Naive B cell (primary cell): Measurements from ENCODE around the gene ZBTB14. TPM values are rescaled to one million over a fixed set of nuclear protein-coding genes. Genes with fewer than 3 reads are reported as not detected.
A peak's percentile ranks its signal among the peaks of the same experiment; 100 is the strongest.

ENCODE experiments used
- ATAC-seq, 2 donors: fragments of 150-1000 bp; cut with Tn5 transposase; 2 replicates each; pipeline ENCODE4 v1.10.0; 2021; ENCODE audit warnings: low read depth in 2 of 2, mild to moderate bottlenecking in 2 of 2, moderate library complexity in 2 of 2
- DNase-seq: peaks from one replicate; pipeline ENCODE4 v3.0.0; 2022
- H3K27ac Mint-ChIP-seq, 6 donors: one replicate each; pipeline ENCODE4 v1.8.0; 2020 to 2022; ENCODE audit warnings: mild to moderate bottlenecking in 6 of 6, mixed read lengths in 6 of 6, moderate library complexity in 5 of 6, inconsistent platforms in 2 of 6
- H3K27me3 Mint-ChIP-seq, 3 donors: one replicate each; pipeline ENCODE4 v1.8.0; 2021 to 2022; ENCODE audit warnings: mixed read lengths in 3 of 3, mild to moderate bottlenecking in 1 of 3
- H3K36me3 Mint-ChIP-seq, 2 donors: one replicate each; pipeline ENCODE4 v1.8.0; 2020 to 2022; ENCODE audit warnings: mixed read lengths in 2 of 2, inconsistent platforms in 1 of 2, mild to moderate bottlenecking in 1 of 2
- H3K4me1 Mint-ChIP-seq, 3 donors: one replicate each; pipeline ENCODE4 v1.8.0; 2020 to 2022; ENCODE audit warnings: mixed read lengths in 3 of 3, inconsistent platforms in 1 of 3, mild to moderate bottlenecking in 1 of 3, moderate library complexity in 1 of 3
- H3K4me3 Mint-ChIP-seq, 8 donors: one replicate each; pipeline ENCODE4 v1.8.0; 2020 to 2022; ENCODE audit warnings: mild to moderate bottlenecking in 8 of 8, mixed read lengths in 8 of 8, moderate library complexity in 8 of 8, inconsistent platforms in 2 of 8
- H3K9me3 Mint-ChIP-seq, 7 donors: one replicate each; pipeline ENCODE4 v1.8.0; 2020 to 2022; ENCODE audit warnings: mixed read lengths in 7 of 7, mild to moderate bottlenecking in 5 of 7, inconsistent platforms in 2 of 7, moderate library complexity in 1 of 7
- polyA plus RNA-seq, 6 donors: library from polyadenylated mRNA; unstranded; fragments of 300-500 nt; fragmentation: Illumina TruSeq; gene quantifications; one replicate each; pipeline ENCODE4 v1.2.3, GENCODE V29; 2021; ENCODE audit warnings: low read depth in 6 of 6

The ZBTB14 gene, protein sequence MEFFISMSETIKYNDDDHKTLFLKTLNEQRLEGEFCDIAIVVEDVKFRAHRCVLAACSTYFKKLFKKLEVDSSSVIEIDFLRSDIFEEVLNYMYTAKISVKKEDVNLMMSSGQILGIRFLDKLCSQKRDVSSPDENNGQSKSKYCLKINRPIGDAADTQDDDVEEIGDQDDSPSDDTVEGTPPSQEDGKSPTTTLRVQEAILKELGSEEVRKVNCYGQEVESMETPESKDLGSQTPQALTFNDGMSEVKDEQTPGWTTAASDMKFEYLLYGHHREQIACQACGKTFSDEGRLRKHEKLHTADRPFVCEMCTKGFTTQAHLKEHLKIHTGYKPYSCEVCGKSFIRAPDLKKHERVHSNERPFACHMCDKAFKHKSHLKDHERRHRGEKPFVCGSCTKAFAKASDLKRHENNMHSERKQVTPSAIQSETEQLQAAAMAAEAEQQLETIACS
- 10 to 100 TPM in 5 of 6 donors, 1 to 10 TPM in 1; 9.8 to 21.0 (median 15.8) TPM for polyA plus RNA-seq

DNA sequence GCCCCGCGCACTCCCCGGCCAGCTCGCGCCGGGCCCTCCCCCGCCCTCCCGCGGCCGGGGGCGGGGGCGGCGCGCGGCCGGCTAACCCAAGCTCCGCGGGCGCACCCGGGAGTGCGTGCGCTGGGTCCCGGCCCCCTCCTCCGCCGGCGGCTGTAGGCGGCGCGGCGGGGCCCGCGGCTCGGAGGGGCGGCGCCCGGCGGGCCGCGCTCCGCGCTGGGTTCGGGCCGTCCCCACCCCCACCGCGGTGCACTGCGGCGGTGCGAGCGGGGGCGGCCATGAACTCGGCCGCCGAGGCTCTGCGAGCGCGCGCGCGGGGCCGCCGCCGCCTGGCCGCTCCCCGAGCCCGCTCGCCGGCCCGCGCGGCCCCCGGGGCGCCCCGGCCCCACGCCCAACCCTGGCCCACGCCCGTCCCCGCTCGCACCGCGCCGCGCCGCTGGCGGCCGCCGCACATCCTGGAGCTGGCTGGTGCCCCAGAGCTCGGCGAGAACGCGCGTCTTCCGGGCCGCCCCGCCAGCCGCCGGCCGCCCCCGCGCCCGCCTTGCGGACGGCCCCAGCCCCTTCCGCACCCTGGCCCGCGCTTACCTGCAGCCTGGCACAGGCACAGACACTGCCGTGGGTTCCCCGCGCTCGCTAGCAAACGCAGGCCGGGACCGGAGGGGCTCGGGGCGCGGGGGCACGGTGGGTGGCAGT lies at the start of gene ZBTB14:
ZBTB14 (minus strand) TSS at position 496 of the 690 bp plus-strand sequence. CDS start 2,480 bp downstream, outside the sequence.
- peaks cover 5 to 15% (median 15%) of the 10 kb centered on the region in 3 donors for H3K27me3 Mint-ChIP-seq
- ATAC-seq: peak; percentile 44 to 51
- H3K36me3 Mint-ChIP-seq: peaks cover 13 to 14% of the 10 kb centered on the region in 2 donors
- peak; percentile 80 for DNase-seq
- H3K9me3 Mint-ChIP-seq: no peaks in the 10 kb centered on the region
- peak within 1 kb of the TSS; percentile 90 to 98 (median 96) for H3K27ac Mint-ChIP-seq
- H3K4me1 Mint-ChIP-seq: peaks cover 8 to 34% (median 26%) of the 10 kb centered on the region in 3 donors
- H3K4me3 Mint-ChIP-seq: peak within 1 kb of the TSS; percentile 92 to 97 (median 96)

DNA sequence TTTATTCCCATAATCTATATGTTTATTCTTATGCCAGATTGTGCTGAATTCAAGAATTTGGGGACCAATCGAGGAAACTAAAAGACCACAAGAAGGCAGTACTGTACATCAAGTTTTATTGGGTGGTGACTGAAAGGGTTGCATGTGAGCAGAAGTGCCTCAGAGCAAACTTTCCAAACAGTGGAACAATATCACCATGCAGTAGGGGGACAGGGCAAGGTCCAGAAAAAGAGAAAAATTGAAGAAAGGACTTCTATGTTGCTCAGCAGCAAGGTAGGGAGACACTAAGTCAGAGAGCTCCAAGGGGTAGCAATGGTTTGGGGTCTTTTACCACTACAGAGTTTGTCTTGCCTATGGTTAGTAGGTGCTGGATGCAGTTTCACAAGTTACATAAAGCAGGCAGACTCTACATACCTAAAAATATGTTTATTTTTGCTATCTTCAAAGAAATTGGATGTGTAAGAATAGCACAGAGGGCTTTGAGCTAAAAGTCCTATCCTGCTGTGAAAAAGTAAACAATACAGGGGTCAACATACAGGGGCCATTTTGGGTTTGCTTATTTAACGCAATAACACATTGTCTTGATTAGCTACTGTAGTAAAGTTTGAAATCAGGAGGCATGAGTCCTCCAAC lies 43.8 kb upstream of the ZBTB14 start:
- peaks cover 0 to 5% (median 0%) of the 10 kb centered on the region in 7 donors for H3K9me3 Mint-ChIP-seq
- H3K36me3 Mint-ChIP-seq: no peaks in the 10 kb centered on the region
- H3K4me3 Mint-ChIP-seq: no peak overlapping the region
- DNase-seq: no peak
- no peak overlapping the region for H3K27ac Mint-ChIP-seq
- no peak for ATAC-seq
- no peaks in the 10 kb centered on the region for H3K4me1 Mint-ChIP-seq
- peaks cover 20 to 38% (median 37%) of the 10 kb centered on the region in 3 donors for H3K27me3 Mint-ChIP-seq

DNA sequence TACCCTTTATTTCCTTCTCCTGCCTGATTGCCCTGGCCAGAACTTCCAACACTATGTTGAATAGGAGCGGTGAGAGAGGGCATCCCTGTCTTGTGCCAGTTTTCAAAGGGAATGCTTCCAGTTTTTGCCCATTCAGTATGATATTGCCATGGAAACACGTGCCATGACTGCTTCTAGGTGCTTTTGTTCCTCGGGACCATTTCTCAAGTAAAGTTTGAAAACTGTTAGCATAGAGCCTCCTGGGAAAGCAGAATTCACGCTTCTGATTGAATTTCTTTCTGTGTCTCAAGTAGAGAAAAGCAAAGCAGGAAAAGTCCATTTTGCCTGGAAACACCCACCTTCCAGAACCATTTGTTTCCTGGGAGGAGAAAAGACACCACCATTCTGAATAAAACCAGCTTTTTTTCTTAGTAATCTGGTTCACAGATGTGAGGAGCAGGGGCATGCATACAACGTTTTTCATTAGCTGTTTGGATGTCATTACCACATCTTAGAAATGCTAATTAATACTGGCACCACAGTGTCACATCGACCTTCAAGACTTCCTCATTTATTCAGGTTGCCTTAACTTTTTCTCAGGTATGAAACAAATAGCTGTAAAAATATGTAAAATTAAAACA lies 39.0 kb upstream of the ZBTB14 start:
- H3K36me3 Mint-ChIP-seq: no peaks in the 10 kb centered on the region
- peaks cover 13 to 19% (median 14%) of the 10 kb centered on the region in 3 donors for H3K27me3 Mint-ChIP-seq
- ATAC-seq: no peak
- no peak overlapping the region for H3K27ac Mint-ChIP-seq
- DNase-seq: no peak
- peaks cover 0 to 7% (median 4%) of the 10 kb centered on the region in 7 donors for H3K9me3 Mint-ChIP-seq
- H3K4me3 Mint-ChIP-seq: no peak overlapping the region
- no peaks in the 10 kb centered on the region for H3K4me1 Mint-ChIP-seq

DNA sequence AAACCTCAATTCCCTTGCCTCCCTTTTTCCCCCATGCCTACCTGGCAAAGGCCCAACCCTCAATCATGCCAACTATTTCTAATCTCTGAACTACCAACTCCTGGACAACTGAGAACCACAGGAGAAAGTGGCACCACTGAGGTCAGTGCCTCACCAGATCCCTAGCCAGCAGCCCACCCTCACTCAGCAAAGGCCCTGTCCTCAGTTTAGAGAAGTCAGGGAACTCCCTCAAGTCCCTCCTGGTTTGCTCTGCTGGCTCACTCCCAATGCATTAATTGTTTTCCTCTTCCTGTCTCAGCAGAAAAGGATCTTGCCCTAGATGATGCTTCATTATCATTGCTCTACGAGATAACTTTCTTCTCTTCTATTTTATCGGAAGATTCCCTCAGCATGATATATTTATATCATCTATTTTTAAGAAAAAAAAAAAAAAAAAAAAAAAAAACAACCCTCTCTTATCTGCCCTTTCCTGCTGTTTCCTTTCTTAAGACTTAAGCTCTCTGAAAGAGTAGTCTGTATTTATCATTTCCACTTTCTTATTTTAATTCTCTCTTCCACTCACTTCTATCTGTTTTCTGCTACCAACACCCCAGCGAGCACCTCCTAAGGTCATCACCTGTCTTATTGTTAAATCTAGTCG lies 22.7 kb upstream of the ZBTB14 start:
- no peak for ATAC-seq
- peaks cover 0 to 4% of the 10 kb centered on the region in 2 donors for H3K36me3 Mint-ChIP-seq
- H3K9me3 Mint-ChIP-seq: peaks cover 0 to 7% (median 0%) of the 10 kb centered on the region in 7 donors
- H3K27ac Mint-ChIP-seq: no peak overlapping the region
- no peaks in the 10 kb centered on the region for H3K4me1 Mint-ChIP-seq
- no peak overlapping the region for H3K4me3 Mint-ChIP-seq
- H3K27me3 Mint-ChIP-seq: peaks cover 4 to 14% (median 8%) of the 10 kb centered on the region in 3 donors
- no peak for DNase-seq

DNA sequence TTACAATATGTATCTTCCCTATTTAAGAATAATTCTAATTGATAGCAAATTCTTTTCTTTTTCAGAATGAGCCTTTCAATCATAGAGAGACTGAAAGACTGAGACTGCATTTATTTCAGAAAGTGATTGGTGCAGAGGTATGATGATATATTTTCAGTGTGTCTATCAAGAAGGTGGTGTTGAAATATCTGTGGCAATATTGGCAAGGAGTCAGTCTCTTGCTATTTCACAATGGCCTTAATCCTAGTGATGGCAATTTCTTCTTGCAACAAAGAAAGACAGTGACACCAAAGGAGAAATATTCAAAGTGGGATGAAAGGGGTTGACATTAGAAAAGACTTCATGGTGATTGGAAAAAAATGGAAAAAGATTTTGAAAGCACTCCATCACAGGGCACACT lies 21.7 kb upstream of the ZBTB14 start:
- Mint-ChIP-seq H3K4me1 (no peaks in the 10 kb centered on the region), H3K9me3 (peaks cover 0 to 5% (median 0%) of the 10 kb centered on the region in 7 donors), H3K4me3 (no peak overlapping the region), H3K27ac (no peak overlapping the region), H3K27me3 (peaks cover 0 to 8% (median 0%) of the 10 kb centered on the region in 3 donors), H3K36me3 (peaks cover 0 to 4% of the 10 kb centered on the region in 2 donors)
- ATAC-seq: no peak
- DNase-seq: no peak

DNA sequence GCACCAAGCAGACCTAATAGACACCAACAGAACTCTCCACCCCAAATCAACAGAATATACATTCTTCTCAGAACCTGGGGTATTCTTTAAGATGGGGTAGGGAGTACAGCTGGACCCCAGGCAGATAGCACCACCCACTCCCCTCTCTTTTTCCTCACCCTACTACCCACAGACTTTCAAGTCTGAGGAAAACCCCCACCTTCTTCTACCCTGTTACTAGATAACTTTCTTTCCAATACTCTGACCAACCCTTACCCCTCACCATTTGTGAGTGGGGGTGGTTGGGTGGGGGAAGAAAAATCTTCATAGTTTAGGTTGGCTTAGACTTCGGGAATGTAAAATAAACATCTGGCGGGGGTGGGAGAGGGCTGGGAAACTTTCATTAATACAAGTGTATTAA lies 20.3 kb upstream of the ZBTB14 start:
- DNase-seq (no peak), ATAC-seq (no peak)
- Mint-ChIP-seq H3K27ac (no peak overlapping the region), H3K36me3 (peaks cover 0 to 4% of the 10 kb centered on the region in 2 donors), H3K4me1 (no peaks in the 10 kb centered on the region), H3K9me3 (no peaks in the 10 kb centered on the region), H3K27me3 (peaks cover 0 to 8% (median 0%) of the 10 kb centered on the region in 3 donors), H3K4me3 (no peak overlapping the region)

DNA sequence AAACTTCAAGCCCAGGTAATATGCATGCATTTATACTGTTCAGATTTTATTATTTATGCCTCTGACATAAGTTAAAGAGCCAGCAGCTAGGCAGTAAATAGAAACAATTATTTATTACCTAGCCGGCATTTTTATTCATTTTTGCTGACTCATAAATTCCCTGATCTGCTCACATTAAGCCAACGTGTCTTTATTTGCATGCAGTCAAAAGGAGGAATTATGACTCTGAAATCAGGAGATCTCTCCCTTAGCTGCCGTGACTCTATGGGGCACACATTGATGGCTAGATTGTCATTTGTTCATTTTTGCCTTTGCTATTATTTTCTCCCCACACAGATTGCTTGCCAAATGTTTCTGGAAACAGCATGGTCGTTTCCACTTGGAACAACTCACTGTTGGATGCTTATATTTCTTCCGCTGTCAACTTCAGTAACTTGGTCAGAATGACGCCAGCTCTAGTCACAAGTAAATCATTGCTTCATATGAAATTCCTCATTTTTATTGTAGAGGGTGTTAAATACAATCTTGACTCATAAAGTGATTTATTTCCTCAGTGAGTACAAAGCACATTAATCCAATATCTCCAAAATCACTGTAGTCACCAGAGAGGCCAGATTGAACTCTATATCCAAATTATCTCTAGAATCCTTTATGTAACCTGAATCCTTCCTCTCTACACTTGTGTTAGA lies 15.9 kb upstream of the ZBTB14 start:
- no peak for ATAC-seq
- Mint-ChIP-seq H3K9me3 (no peaks in the 10 kb centered on the region), H3K27me3 (no peaks in the 10 kb centered on the region), H3K4me1 (peaks cover 8 to 16% (median 10%) of the 10 kb centered on the region in 3 donors), H3K36me3 (no peaks in the 10 kb centered on the region), H3K27ac (no peak overlapping the region), H3K4me3 (no peak overlapping the region)
- no peak for DNase-seq

DNA sequence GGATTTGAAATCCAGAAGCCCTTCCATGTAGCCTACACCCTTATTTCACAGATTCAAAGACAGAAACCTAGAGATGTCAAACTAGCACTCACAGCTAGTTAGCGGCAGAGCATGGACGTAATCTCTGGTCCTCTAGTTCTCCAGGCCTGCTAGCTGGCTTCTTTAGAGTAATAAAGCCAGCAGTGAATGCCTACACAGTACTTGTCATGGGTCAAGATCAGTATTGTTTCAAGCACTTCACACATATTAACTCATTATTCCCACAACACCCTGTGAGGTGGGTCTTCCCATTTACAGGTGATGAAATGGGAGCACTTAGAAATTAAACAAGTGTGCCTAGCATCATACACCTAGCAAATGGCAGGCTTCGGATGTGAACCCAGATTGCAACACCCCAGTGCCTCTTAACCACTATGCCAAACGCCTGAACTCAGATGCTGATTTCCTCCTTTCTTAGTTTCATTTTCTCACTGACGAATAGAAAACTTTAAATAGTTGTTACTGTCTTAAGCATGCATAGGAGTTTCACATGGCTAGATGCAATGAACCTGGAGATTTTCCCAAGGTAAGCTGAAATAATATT lies 14.5 kb upstream of the ZBTB14 start:
- peak overlapping the region in 5 of 6 donors; percentile 66 to 91 (median 86) for H3K27ac Mint-ChIP-seq
- H3K4me1 Mint-ChIP-seq: peaks cover 8 to 16% (median 10%) of the 10 kb centered on the region in 3 donors
- ATAC-seq (peak; percentile 99), DNase-seq (peak; percentile 50)
- peak overlapping the region; percentile 58 to 87 (median 74) for H3K4me3 Mint-ChIP-seq
- H3K27me3 Mint-ChIP-seq: peaks cover 0 to 4% (median 0%) of the 10 kb centered on the region in 3 donors
- no peaks in the 10 kb centered on the region for H3K9me3 Mint-ChIP-seq
- H3K36me3 Mint-ChIP-seq: no peaks in the 10 kb centered on the region

DNA sequence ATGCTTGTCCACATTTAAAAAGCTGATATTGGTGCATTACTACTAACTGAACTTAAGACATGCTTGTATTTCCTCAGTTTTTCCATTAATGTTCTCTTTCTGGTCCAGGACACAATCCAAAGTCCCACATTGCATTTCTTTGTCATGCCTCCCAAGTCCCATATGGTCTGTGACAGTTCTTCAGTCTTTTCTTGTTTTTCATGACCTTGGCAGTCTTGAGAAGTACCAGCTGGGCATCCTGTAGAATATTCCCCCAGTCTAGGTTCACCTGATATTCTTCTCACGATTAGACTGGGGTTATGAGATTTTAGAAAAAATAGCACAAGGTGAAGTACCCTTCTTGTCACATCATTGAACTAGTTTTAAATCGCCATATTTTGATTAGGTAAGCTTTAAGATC lies 10.3 kb upstream of the ZBTB14 start:
- Mint-ChIP-seq H3K27ac (no peak overlapping the region), H3K4me1 (peaks cover 8 to 16% (median 10%) of the 10 kb centered on the region in 3 donors), H3K27me3 (peaks cover 29 to 35% (median 30%) of the 10 kb centered on the region in 3 donors), H3K4me3 (no peak overlapping the region), H3K36me3 (no peaks in the 10 kb centered on the region), H3K9me3 (no peaks in the 10 kb centered on the region)
- DNase-seq (no peak), ATAC-seq (no peak)

DNA sequence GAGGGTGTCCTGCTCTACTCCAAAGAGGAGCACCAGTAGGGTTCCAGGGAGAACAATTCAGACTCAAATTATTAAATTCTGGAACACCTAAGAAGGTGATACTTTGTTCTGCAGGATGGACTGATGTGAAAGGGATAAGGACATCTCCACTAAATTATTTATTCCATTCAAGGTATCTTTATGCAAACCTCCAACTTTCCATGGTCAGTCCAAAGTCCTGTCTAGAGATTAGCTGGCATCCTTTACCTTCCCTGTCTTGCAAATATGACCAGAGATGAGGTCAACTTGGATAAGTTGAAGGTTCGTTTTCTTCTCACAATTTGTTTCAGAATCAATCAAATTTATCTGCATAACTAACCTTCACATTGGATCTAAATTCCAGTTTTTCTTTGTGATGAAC lies 8.7 kb upstream of the ZBTB14 start:
- no peak overlapping the region for H3K4me3 Mint-ChIP-seq
- H3K9me3 Mint-ChIP-seq: no peaks in the 10 kb centered on the region
- ATAC-seq: no peak
- H3K4me1 Mint-ChIP-seq: peaks cover 0 to 3% (median 0%) of the 10 kb centered on the region in 3 donors
- no peak overlapping the region for H3K27ac Mint-ChIP-seq
- peaks cover 36 to 41% (median 41%) of the 10 kb centered on the region in 3 donors for H3K27me3 Mint-ChIP-seq
- no peaks in the 10 kb centered on the region for H3K36me3 Mint-ChIP-seq
- DNase-seq: no peak

DNA sequence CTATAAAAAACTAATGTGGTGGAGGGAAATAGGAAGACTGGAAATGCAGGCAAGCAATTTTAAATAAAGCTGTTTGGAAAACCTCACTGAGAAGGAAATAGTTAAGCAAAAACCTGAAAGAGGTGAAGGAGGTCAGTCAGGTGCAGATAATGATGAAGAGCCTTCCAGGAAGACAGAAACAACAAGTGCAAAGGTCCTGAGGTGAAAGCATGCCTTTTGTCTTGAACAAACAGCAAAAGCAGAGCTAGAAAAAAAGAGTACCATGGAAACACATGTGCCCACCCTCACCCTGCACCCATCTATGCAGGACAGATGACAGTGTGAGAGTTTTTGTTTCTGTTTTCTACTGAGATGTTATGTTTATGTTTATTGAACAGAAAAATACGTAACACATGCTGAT lies 8.1 kb upstream of the ZBTB14 start:
- Mint-ChIP-seq H3K4me1 (no peaks in the 10 kb centered on the region), H3K4me3 (no peak overlapping the region), H3K27ac (no peak overlapping the region), H3K9me3 (no peaks in the 10 kb centered on the region), H3K36me3 (no peaks in the 10 kb centered on the region), H3K27me3 (peaks cover 40 to 47% (median 47%) of the 10 kb centered on the region in 3 donors)
- no peak for ATAC-seq
- DNase-seq: no peak

DNA sequence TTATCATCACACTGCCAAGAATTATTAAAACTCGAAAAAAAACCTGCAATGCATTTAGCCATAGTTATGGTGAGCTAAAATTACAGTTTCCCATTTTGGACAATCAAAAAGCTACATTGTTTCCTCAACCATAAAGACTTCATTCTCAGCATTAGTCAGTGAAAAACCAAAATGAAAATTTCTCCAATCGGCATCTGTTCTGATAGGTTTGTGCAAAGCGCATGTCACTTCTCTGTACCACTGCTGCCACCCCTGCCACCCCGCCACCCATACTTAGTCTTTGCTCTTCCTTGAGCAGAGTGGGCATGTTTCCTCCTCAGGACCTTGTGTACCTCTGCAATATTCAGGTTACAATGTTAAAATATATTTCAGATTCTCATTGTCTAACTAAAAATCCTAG lies 7.1 kb upstream of the ZBTB14 start:
- Mint-ChIP-seq H3K4me3 (peak overlapping the region in 1 of 8 donors; percentile 10), H3K27me3 (peaks cover 40 to 50% (median 47%) of the 10 kb centered on the region in 3 donors), H3K4me1 (no peaks in the 10 kb centered on the region), H3K27ac (peak overlapping the region in 1 of 6 donors; percentile 34), H3K36me3 (no peaks in the 10 kb centered on the region), H3K9me3 (no peaks in the 10 kb centered on the region)
- DNase-seq: no peak
- no peak for ATAC-seq
